Endothelial cell of umbilical vein (primary cell): ENCODE results near the gene DPP7.

Experiments used
- CTCF ChIP-seq, 2 donors: IDR thresholded peaks; 1 replicate in 1 of 2; 2 replicates in 1 of 2; pipeline ENCODE4 v1.5.1; 2011; ENCODE audit warnings: low read length in 2 of 2, mild to moderate bottlenecking in 2 of 2, moderate library complexity in 2 of 2, control low read depth in 1 of 2, inconsistent platforms in 1 of 2, low read depth in 1 of 2; ENCODE audit not compliant: insufficient read depth in 1 of 2; ENCODE audit errors: extremely low read depth in 1 of 2
- EZH2 ChIP-seq: IDR thresholded peaks from 2 replicates; pipeline ENCODE4 v1.6.1; 2012; ENCODE audit warnings: borderline replicate concordance, low read depth, mild to moderate bottlenecking, moderate library complexity, low read length, inconsistent platforms; ENCODE audit not compliant: severe bottlenecking
- POLR2A ChIP-seq: IDR thresholded peaks from 2 replicates; pipeline ENCODE4 v1.6.1; 2012; ENCODE audit warnings: low read depth, mild to moderate bottlenecking, control low read depth, low read length

DNA sequence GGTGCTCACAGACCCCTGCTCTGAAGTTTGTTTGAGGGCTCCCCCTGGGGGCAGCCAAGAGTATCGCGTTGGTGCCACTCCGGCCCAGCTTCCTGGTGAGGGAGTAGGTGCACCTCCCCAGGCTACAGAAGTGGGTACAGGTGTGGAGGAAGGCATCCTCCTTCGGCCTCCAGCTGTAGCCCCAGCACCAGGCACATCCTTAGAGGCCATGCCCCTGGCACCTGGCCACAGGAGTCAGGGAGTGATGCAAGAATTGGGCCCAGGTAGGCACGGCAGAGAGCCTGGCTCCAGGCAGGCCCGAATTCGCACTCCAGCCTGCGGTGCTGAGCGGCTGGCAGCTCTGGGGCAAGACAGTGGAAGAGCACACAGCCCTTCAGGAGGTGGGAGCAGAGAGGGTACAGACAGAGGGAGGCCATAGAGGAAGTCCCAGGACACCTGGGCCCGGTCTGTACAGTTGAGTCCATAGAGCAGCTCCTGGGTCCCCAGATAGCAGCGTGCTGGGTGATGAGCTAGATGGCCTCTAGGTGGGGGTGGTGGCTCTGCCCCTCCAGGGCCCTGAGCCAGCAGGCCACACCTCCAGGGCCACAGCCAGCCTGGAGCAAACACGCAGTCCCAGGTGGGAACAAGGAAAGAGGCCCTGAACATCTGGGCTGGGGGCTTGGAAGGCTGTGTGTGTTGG, 46.5 kb downstream of the DPP7 start:
- TF ChIP-seq POLR2A, result no peak
- peak; percentile 78 to 89 for TF ChIP-seq CTCF (IDR thresholded peaks at IDR 0.05; ENCODE audit: extremely low read depth in 1 of 2, insufficient read depth in 1 of 2, low read depth in 1 of 2, low read length in 2 of 2)
- TF ChIP-seq EZH2, result no peak
